Erythroblast (primary cell): ENCODE measurements around the gene BRI3BP.

Experiments used
- GATA1 ChIP-seq: IDR thresholded peaks from 2 replicates; pipeline ENCODE4 v1.6.1; 2011; ENCODE audit warnings: low read depth, mild to moderate bottlenecking, control low read depth, low read length, moderate library complexity
- POLR2A ChIP-seq: IDR thresholded peaks from 2 replicates; pipeline ENCODE4 v1.6.1; 2011; ENCODE audit warnings: mild to moderate bottlenecking, low read length

DNA sequence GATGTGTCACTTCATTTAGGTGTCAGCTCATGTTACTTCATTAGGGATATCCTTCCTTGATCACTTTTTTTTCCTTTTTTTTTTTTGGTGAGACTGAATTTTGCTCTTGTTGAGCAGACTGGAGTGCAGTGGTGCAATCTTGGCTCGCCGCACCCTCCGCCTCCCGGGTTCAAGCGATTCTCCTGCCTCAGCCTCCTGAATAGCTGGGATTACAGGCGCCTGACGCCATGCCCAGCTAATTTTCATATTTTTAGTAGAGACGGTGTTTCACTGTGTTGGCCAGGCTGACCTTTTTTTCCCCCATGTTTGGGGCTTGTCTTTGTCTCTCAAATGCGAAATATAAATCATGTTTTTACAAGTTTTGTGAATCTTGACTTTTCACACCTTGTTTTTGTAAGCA, 62.1 kb downstream of the BRI3BP start:
- TF ChIP-seq POLR2A, result no peak
- no peak for TF ChIP-seq GATA1
